GM19035 (cell line): ENCODE results near the gene SLC16A11.
"Not testable (repeated sequence)": the region's sequence is repeated elsewhere in the genome, so short reads cannot be mapped to it uniquely, and the experiment has no call there.

Experiments used
- ATAC-seq: cut with Tn5 transposase; IDR thresholded peaks from one replicate; pipeline ENCODE4 v1.9.1; 2021; ENCODE audit not compliant: unreplicated experiment

The SLC16A11 gene

DNA sequence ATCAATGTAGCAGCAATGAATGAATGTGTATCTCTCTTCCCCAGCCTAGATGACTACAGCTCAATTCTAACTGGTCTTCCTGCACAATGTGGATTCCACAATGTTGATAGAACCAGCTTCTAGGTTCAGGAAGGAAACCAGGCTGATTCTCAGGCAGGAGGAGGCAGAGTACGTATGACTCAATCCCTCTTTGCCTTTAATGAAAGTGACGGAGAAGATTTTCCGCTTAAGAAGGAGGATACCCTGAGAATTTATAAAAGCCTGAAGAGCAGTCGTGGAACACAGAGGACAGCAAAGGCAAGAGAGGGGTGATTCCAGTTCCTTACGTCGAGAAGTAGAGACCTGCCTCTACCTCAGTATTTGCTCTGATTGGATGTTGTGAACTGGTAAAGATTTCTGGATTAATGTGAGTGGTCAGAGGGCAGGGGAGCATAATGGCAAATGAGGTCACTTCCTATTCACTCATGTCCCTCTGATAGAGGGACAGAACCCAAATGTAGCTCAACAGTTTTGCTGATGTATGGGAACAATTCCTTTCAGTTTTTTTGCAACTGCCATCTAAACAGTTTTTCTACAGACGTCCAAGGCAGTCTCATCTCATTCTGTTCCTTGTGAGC is 15.0 kb upstream of the SLC16A11 start:
- no peak for ATAC-seq

DNA sequence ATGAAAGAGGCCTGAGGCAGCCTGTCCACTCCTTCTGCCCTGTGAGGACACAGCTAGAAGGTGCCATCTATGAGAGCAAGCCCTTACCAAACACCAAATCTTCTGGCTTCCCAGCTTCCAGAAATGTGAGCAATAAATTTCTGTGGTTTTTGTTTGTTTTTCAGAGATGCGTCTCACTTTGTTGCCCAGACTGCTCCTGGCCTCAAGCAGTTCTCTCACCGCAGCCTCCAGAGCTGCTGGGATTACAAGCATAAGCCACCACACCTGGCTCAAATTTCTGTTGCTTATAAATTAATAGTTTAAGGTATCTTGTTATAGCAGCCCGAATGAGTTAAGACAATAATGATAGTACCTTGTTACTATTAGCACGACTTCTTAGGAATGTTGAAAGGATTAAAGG is 12.5 kb upstream of the SLC16A11 start:
- ATAC-seq, result no peak

DNA sequence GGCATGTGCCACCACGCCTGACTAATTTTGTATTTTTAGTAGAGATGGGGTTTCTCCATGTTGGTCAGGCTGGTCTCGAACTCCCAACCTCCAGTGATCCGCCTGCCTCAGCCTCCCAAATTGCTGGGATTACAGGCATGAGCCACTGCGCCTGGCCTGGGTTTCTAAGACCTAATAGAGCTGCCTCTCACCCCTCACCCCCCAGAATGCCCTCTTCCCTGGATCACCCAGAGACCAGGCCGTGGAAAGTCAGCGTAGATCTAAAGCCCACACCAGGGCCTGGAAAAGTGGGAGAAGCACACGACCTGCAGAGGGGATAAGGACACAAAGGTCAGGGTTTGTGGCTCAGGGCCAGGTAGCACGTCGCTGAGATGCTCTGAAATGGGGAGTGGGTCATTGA is 6.7 kb upstream of the SLC16A11 start:
- not testable (repeated sequence) for ATAC-seq

DNA sequence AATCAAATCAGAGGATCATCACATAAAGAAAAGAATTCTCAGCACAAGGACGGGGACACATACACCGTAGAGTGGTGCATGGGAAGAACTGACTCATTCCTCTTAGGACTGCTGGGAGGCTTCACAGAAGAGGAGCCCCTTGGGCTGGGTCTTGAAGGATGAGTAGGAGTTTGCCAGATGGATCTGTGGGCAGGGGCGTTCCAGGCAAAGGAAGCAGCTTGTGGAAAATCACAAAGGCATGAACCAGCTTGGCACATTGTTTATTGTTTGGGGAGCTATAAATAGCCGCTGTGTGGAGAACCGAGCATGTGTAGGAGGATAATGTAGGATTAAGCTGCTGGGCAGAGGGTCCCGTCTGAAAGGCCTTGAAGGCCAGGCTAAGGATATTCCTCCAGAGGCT is 5.1 kb upstream of the SLC16A11 start:
- ATAC-seq, result no peak

DNA sequence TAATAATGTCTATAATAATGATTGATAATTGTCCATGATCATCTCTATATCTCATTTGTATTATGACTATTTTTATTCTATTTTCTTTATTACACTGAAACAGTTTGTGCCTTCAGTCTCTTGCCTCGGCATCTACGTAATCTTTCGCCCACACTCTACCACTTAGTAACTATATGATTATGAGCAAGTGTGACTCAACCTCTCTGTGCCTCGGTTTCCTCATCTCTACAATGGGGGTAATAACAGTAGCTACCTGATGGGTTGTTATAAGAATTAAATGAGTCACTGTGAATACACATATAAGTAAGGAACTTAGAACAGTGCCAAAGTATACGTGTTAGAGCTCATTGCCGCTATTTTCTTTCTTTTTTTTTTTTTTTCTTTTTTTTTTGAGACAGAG is 3.7 kb upstream of the SLC16A11 start:
- no peak for ATAC-seq

DNA sequence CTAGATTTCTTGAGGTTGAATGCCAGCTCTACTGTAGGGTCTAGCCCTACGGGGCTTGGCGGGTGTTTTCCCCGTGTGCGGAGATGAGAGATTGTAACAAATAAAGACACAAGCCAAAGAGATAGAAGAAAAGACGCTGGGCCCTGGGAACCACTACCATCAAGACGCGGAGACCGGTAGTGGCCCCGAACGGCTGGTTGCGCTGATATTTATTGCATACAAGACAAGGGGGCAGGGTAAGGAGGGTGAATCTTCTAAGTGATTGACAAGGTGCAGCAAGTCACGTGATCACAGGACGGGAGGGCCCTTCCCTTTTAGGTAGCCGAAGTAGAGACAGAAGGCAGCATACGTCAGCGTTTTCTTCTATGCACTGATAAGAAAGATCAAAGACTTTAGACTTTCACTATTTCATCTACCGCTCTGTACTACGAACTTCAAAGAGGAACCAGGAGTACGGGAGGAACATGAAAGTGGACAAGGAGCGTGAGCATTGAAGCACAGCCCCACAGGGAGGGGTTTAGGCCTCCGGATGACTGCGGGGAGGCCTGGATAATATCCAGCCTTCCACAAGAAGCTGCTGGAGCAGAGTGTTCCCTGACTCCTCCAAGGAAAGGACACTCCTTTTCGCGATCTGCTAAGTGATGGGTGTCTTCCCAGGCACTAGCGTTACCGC is 3.0 kb upstream of the SLC16A11 start:
- ATAC-seq, result not testable (repeated sequence)

DNA sequence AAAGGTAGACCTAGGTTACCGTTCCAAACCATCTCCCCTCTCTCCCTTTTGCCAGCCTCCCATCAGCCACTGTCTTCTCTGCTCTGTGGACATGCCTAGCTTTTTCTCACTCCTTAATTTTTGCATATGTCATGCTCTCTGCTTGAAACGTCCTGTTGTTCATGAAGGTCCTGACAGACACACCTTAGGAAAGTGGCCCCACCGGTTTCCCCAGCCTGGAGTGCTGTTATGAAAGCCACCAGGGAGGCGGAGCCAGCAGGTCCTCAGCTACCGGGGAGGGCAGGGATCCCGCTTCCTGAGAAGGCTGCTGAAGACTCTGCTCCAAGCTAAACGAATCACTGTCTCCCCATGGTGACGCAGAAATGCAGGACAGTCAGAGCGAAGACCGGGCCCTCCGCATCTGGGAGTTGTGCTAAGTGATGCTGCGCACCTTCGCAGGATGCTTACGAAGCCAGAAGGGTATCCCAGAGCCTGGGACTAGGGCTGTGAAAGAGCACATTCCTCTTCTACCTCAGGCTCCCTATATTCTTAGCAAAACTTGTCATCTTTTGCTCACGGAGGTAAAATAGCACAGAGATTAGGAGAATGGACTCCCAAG is 2.3 kb upstream of the SLC16A11 start:
- no peak for ATAC-seq

DNA sequence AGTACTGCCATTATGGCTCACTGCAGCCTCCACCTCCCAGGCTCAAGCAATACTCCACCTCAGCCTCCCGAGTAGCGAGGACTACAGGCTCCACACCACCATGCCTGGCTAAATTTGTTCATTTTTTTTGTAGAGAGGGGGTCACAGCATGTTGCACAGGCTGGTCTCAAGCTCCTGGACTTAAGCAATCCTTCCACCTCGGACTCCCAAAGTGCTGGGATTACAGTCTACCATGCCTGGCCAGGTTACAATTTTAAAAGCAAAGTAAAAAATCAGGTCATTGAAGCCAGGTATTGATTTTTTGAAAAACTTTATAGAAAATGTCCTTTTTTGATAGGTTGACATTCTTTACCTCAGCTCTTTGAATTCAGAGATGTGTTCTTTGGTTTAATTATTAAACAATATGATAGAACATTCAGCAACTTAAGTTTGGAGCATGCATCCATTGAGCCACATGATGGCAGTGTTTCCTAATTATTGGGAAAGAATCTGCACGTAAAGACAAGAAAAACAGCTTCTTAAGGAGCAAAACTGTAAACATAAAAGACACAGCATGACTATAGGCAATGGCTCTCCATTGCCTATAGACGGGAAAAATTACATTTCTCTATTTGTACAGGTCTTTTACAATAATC is 1.7 kb upstream of the SLC16A11 start:
- ATAC-seq, result no peak

DNA sequence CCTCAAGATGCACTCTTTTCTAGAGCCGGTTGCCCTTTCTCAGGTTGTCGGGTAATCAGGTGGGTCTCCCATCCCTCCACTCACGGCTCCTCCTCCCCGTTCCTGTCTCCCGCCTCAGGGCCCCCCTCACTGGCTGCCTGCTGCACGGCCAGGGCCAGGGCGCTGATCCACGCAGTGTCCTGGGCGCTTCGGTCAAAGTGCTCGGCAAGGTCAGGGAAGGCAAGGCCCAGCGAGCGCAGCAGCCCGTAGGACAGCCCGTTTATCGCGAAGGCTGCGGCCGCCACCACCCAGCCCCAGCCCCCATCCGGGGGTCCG is 753 bp downstream of the SLC16A11 start:
- ATAC-seq, result no peak

DNA sequence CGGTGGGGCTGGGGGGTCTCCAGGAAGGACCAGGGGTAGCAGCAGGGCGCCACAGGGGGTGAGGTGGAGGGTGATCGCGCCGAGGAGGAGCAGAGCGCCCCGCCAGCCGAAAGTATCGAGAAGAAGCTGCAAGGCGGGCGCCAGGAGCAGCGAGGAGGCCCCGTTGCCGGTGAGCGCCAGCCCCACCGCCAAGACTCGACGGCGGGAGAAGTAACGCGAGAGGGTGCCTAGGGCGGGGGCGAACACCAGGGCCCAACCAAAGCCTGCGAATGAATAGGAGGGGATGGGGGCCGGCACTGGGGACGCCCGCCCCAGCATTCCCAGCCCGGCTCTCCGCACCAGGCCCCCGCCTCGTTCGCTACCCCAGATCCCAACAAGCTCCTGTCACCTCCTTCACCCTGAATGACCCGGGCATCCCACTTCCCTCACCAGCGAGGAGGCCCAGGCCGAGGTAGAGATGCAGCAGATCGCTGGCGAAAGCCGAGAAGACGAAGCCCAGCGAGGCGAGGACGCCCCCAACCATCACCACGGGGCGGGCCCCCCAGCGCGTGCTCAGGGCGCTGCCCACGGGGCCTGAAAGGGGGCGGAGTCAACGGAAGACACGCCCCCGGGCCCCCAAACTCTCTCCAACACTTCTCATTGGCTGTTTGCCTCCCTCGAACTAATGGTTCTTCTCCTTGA is 1.3 kb downstream of the SLC16A11 start:
- ATAC-seq, result no peak

DNA sequence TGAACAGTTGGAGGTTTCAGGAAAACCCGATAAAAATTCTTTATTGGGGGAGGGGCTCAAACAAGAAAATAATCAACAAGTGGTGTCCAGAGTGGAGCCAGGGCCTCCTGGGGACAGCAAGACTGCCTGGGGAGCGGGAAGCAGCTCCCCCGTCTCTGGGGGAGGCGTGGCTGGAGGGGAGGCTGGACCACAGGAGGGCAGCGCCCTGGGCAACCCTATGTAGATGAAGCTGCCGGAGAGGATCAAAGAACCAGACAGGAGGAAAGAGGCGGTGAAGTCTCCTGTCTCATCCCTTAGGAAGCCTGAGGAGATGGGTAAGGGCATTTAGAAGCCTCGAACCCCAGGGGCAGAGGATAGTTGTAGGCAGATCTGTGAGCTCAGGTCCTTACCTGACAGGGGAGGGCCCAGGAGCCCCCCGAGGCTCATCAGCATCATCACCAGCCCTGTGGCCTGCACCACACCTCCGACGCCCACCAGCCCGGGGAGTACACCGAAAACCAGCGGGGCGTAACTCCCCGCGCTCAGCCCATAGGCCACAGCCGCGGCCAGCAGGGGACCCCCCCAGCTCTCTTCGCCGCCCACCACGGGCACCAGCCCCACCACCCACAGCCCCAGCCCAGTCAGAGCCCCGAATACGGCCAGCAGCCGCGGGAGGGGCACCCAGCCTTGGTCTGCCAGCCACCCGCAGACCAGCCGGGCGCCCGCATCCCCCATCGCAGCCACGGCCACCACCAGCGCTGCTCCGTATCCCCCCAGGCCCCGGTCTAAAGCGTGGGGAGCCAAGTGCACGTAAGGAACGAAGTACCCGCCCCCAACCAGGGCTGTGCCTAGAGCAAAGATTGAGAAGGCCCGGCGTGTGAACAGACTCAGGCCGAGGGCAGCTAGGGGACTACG is 2.0 kb downstream of the SLC16A11 start:
- no peak for ATAC-seq

DNA sequence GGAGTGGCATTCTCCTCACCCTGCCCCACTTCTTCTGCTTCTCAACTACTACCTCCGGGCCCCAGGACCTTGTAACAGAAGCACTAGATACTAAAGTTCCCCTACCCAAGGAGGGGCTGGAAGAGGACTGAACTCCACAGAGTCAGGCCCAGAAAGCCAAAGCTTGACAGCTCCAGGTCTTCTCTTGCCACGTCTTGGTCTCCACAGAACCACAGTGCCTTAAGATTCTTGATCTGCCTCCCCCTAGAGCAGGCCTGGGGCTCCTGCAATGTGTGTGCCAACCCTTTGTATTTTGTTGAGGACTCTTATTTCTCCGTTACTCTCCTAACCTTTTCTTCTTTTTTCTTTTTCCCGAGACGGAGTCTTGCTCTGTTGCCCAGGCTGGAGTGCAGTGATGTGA is 4.1 kb downstream of the SLC16A11 start:
- no peak for ATAC-seq

DNA sequence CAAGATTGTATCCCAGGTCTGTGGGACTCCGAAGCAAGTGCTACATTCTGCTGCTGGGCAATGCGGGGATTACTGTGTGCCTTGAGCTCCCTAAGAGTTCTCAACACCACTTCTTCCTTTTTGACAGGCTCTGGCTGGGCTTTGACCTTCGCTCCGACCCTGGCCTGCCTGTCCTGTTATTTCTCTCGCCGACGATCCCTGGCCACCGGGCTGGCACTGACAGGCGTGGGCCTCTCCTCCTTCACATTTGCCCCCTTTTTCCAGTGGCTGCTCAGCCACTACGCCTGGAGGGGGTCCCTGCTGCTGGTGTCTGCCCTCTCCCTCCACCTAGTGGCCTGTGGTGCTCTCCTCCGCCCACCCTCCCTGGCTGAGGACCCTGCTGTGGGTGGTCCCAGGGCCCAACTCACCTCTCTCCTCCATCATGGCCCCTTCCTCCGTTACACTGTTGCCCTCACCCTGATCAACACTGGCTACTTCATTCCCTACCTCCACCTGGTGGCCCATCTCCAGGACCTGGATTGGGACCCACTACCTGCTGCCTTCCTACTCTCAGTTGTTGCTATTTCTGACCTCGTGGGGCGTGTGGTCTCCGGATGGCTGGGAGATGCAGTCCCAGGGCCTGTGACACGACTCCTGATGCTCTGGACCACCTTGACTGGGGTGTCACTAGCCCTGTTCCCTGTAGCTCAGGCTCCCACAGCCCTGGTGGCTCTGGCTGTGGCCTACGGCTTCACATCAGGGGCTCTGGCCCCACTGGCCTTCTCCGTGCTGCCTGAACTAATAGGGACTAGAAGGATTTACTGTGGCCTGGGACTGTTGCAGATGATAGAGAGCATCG is 5.6 kb downstream of the SLC16A11 start:
- no peak for ATAC-seq

DNA sequence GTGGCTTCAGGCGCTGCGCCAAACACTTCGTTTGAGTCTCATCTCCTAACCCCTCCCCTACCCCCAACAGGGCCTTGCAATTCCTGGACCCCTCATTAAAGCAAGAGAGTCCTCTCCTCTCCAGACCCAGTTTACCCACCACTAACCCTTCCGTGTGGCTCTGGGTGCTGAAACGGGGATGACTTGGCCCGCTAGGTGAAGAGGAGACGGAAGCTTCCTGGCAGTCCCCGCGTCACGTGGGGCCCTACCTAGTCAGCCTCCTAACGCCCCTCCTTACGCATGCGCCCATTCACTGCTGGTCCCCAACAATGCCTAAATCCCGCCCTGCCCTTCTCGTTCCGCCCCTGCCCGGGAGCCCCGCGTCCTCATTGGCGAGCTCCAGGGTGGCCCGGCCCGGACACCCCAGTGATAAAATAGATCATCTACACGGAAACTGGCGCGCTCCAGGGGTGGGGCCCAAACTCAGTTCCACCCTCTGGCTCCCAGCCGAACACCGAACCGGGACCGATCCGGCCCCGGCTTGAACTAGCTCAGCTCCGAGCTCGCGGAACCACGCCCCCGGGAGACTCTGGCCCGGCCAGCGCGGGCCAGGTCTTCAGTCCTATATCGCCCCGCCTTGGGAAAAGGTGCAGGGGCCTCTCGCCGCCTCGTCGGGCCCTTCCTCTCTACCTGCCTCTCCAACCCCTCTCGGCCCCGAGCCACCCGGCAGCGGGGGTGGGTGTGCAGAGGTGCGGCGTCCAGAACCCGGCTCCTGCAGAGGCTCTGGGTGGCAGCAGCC is 8.1 kb downstream of the SLC16A11 start, which contains the start of gene SLC16A13:
Gene SLC16A13, plus strand, starts transcription at position 425 of the 778 bp plus-strand sequence. CDS start 368 bp downstream, outside the sequence.
- ATAC-seq, result peak; percentile 92

DNA sequence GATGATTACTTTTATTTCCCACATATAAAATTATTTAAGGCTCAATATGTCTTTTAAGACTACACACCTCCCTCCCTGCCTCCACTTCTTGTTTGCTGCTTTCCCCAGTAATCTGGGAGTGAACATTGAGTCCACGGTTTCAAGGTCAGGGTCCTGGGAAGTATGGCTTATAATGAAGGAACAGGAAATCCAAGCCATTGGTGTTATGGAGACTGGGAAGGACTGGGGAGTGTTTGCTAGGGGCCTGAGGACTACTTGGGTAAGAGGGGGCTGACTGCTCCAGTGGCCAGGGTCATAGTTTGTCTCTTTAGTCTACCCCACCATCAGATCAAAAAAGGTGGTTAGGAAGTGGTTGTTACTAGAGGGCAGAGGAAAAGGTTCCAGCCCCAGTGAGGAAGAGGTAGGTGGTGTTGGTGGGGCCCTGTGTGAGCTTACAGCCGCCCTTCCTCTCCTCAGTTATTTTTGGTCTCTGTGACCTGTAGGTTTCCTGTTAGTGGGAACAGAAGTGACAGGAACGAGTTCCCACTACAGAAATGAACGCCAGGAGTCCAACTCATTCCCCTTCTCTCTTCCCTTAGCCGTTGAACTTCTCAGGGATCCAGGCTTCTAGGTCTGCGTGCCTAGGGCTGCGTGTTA is 8.8 kb downstream of the SLC16A11 start:
- peak; percentile 14 for ATAC-seq

DNA sequence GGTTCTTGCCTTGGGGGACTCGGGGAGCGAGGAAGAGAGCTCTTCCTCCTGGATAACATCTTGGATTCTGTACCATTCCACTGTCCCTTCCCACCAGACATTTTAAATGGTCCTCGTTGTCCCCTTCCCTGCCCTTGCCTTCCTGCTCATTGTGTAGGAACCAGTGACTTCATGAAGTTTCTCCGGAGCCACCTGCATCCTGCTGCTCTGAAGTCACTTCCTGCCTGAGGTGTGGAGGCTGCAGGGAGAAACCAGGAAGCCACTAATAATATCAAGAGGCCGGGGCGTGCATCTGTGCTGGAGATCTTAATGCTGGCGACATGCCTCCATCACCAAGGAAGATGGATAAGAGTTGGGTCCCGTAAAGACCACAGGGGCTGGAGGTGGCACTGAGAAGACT is 14.2 kb downstream of the SLC16A11 start:
- ATAC-seq, result no peak

DNA sequence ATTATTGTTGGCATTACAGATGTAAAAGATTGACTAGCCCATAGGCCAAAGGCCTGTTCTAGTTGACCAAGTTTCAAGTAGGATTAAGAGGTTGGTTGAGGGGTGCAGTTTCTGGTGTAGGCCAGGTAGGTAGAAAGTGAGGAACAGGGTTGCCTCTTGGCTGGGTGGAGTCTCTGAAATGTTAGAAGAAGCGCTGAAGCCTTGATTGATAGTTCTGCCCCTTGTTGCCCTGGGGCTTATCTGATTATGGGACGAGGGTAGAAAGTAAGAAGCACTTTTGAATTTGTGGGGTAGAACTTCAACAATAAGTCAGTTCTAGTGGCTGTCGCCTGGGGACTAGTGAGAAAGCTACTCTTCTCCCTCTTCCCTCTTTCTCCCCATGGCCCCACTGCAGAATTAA is 14.8 kb downstream of the SLC16A11 start:
- ATAC-seq, result no peak

DNA sequence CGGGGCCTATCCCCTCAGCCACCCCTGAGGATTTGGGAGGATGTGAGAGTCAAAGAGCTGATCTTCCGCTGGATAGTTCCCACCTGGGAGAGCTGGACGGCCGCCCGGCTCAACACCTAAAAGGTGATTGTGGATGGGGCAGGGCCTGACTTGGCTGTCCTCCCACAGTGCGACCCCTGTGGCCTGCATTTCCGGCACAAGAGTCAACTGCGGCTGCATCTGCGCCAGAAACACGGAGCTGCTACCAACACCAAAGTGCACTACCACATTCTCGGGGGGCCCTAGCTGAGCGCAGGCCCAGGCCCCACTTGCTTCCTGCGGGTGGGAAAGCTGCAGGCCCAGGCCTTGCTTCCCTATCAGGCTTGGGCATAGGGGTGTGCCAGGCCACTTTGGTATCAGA is 16.6 kb downstream of the SLC16A11 start:
- no peak for ATAC-seq
